HG02840 (cell line): Measurements from ENCODE around the gene MAML2.

ENCODE experiments used
- ATAC-seq: cut with Tn5 transposase; IDR thresholded peaks from one replicate; pipeline ENCODE4 v1.9.1; 2021; ENCODE audit warnings: mild to moderate bottlenecking, moderate library complexity, moderate number of reproducible peaks; ENCODE audit not compliant: unreplicated experiment, low FRiP score

MAML2 gene

GRCh38 chr11:96147906-96148486, 195.0 kb downstream of the MAML2 start:
- no peak for ATAC-seq

GRCh38 chr11:96147186-96147585, 195.8 kb downstream of the MAML2 start:
- no peak for ATAC-seq

- no peak for ATAC-seq
These were observed 196.2 kb downstream of the MAML2 start for GRCh38 chr11:96146765-96147164.

- ATAC-seq: no peak
These were observed 197.8 kb downstream of the MAML2 start for GRCh38 chr11:96145163-96145585.

- no peak for ATAC-seq
These were observed 198.4 kb downstream of the MAML2 start for GRCh38 chr11:96144553-96144952.

- ATAC-seq: no peak
These were observed 199.9 kb downstream of the MAML2 start for GRCh38 chr11:96143041-96143521.

GRCh38 chr11:96141626-96142025, 201.4 kb downstream of the MAML2 start:
- ATAC-seq: no peak

GRCh38 chr11:96139691-96140090, 203.3 kb downstream of the MAML2 start:
- no peak for ATAC-seq

- no peak for ATAC-seq
These were observed 205.6 kb downstream of the MAML2 start for GRCh38 chr11:96137373-96137772.

GRCh38 chr11:96136613-96137298, 206.2 kb downstream of the MAML2 start:
- ATAC-seq: no peak

GRCh38 chr11:96134602-96135001, 208.4 kb downstream of the MAML2 start:
- ATAC-seq: no peak

GRCh38 chr11:96132437-96132836, 210.6 kb downstream of the MAML2 start:
- ATAC-seq: no peak

GRCh38 chr11:96130061-96130620, 212.9 kb downstream of the MAML2 start:
- ATAC-seq: no peak

- no peak for ATAC-seq
These were observed 215.4 kb downstream of the MAML2 start for GRCh38 chr11:96127596-96127959.

GRCh38 chr11:96126917-96127595, 215.9 kb downstream of the MAML2 start:
- no peak for ATAC-seq

GRCh38 chr11:96125400-96125799, 217.6 kb downstream of the MAML2 start:
- ATAC-seq: no peak

GRCh38 chr11:96124155-96124554, 218.8 kb downstream of the MAML2 start:
- ATAC-seq: no peak

- ATAC-seq: no peak
These were observed 219.7 kb downstream of the MAML2 start for GRCh38 chr11:96123301-96123700.

GRCh38 chr11:96122601-96123074, 220.4 kb downstream of the MAML2 start:
- ATAC-seq: no peak

- no peak for ATAC-seq
These were observed 223.8 kb downstream of the MAML2 start for GRCh38 chr11:96119211-96119610.

GRCh38 chr11:96116376-96116775, 226.6 kb downstream of the MAML2 start:
- ATAC-seq: no peak
